ENCODE data around the gene SF3B3. TPM values are rescaled to one million over a fixed set of nuclear protein-coding genes. Genes with fewer than 3 reads are reported as not detected.
"Not testable (repeated sequence)": the region's sequence is repeated elsewhere in the genome, so short reads cannot be mapped to it uniquely, and the experiment has no call there.

SF3B3 gene
- total RNA-seq, 1 donor from 2014 or later: 463 TPM

- intact Hi-C loops (cut with micrococcal nuclease): loop anchor here (1.0 to 10.0 kb wide), 10 partner anchors 69 to 1208 kb away; partner anchors contain the start of genes AARS1, CMTR2, DDX19A and EXOSC6
- Mint-ChIP-seq H3K27ac (peak within 1 kb of the TSS; percentile 99), H3K4me3 (peak within 1 kb of the TSS; percentile 99), H3K36me3 (ENCODE audit: low read depth) (peaks cover 36% of the 10 kb centered on the region), H3K9me3 (no peaks in the 10 kb centered on the region), H3K27me3 (no peaks in the 10 kb centered on the region), H3K4me1 (peaks cover 53% of the 10 kb centered on the region)
- ChIA-PET CTCF (interaction anchor here (1.1 to 1.2 kb wide), 3 partner anchors 94 to 153 kb away, joined by 3 to 4 read pairs (median 3); no protein-coding TSS in a partner anchor), POLR2A (interaction anchor here (0.5 to 3.5 kb wide), 17 partner anchors 9 to 960 kb away, joined by 3 to 26 read pairs (median 5); partner anchors contain the start of genes AARS1, DDX19A and ST3GAL2)
- ATAC-seq (ENCODE audit: low read depth) (peak; percentile 85), DNase-seq (peak; percentile 80)
- TF ChIP-seq CTCF (IDR thresholded peaks at IDR 0.05): no peak
These were observed 407 bp upstream of the SF3B3 start, which contains the start of gene COG4 for GRCh38 chr16:70523076-70523742. COG4 (minus strand) TSS chr16:70523554; CDS start chr16:70523543, 11 bp downstream.

- ChIA-PET CTCF (interaction anchor here (0.7 to 1.7 kb wide), 3 partner anchors 16 to 155 kb away, joined by 3 to 7 read pairs (median 4); no protein-coding TSS in a partner anchor), POLR2A (interaction anchor here (0.6 to 3.5 kb wide), 9 partner anchors 24 to 835 kb away, joined by 3 to 28 read pairs (median 8); partner anchors contain the start of genes AARS1, DDX19A, DDX19B and EXOSC6)
- peak overlapping the region; percentile 99 for H3K27ac Mint-ChIP-seq
- ATAC-seq (ENCODE audit: low read depth): peak; percentile 11
- H3K4me1 Mint-ChIP-seq: peaks cover 62% of the 10 kb centered on the region
- not testable (repeated sequence) for H3K9me3 Mint-ChIP-seq, H3K27me3 Mint-ChIP-seq
- peak; percentile 30 for DNase-seq
- intact Hi-C loops (cut with micrococcal nuclease): loop anchor here (5.0 to 10.0 kb wide), 2 partner anchors 763 to 1210 kb away; partner anchors contain the start of genes CMTR2 and VPS4A
- H3K4me3 Mint-ChIP-seq: peak overlapping the region; percentile 99
- H3K36me3 Mint-ChIP-seq (ENCODE audit: low read depth): peaks cover 48% of the 10 kb centered on the region
These were observed 796 bp downstream of the SF3B3 start for GRCh38 chr16:70524399-70524825.

GRCh38 chr16:70526403-70526802, 2.8 kb downstream of the SF3B3 start:
- H3K27me3 Mint-ChIP-seq: no peaks in the 10 kb centered on the region
- ATAC-seq (ENCODE audit: low read depth): no peak
- H3K4me1 Mint-ChIP-seq: peaks cover 56% of the 10 kb centered on the region
- intact Hi-C loops (cut with micrococcal nuclease): loop anchor here (10.0 kb wide), 1 partner anchor 1212 kb away; the partner anchor contains the start of gene VPS4A
- H3K27ac Mint-ChIP-seq: peak overlapping the region; percentile 35
- H3K36me3 Mint-ChIP-seq (ENCODE audit: low read depth): peaks cover 61% of the 10 kb centered on the region
- no peak for DNase-seq
- POLR2A ChIA-PET: interaction anchor here (0.6 to 1.4 kb wide), 2 partner anchors 145 to 1102 kb away, joined by 3 to 9 read pairs; partner anchors contain the start of gene CYB5B
- CTCF ChIA-PET: no interaction called here
- peak overlapping the region; percentile 68 for H3K4me3 Mint-ChIP-seq
- no peak for TF ChIP-seq CTCF (IDR thresholded peaks at IDR 0.05)
- no peaks in the 10 kb centered on the region for H3K9me3 Mint-ChIP-seq

GRCh38 chr16:70527315-70527996, 3.8 kb downstream of the SF3B3 start:
- Mint-ChIP-seq H3K9me3 (no peaks in the 10 kb centered on the region), H3K36me3 (ENCODE audit: low read depth) (peaks cover 71% of the 10 kb centered on the region), H3K4me1 (peaks cover 50% of the 10 kb centered on the region), H3K27me3 (no peaks in the 10 kb centered on the region), H3K4me3 (no peak overlapping the region), H3K27ac (no peak overlapping the region)
- ChIA-PET POLR2A (interaction anchor here (0.7 to 1.4 kb wide), 2 partner anchors 146 to 166 kb away, joined by 3 to 4 read pairs; no protein-coding TSS in a partner anchor), CTCF (interaction anchor here (0.6 kb wide), 1 partner anchor 98 kb away, joined by 4 read pairs; no protein-coding TSS in a partner anchor)
- intact Hi-C loops (cut with micrococcal nuclease): loop anchor here (10.0 kb wide), 1 partner anchor 1213 kb away; the partner anchor contains the start of gene VPS4A
- DNase-seq (no peak), ATAC-seq (ENCODE audit: low read depth) (no peak)
- TF ChIP-seq CTCF (IDR thresholded peaks at IDR 0.05): no peak

- DNase-seq (no peak), ATAC-seq (ENCODE audit: low read depth) (no peak)
- TF ChIP-seq CTCF (IDR thresholded peaks at IDR 0.05): no peak
- CTCF ChIA-PET: interaction anchor here (0.6 to 0.7 kb wide), 2 partner anchors 13 to 1177 kb away, joined by 3 read pairs; no protein-coding TSS in a partner anchor
- Mint-ChIP-seq H3K27ac (no peak overlapping the region), H3K9me3 (no peaks in the 10 kb centered on the region), H3K4me3 (no peak overlapping the region), H3K27me3 (no peaks in the 10 kb centered on the region), H3K4me1 (peaks cover 38% of the 10 kb centered on the region), H3K36me3 (ENCODE audit: low read depth) (peaks cover 77% of the 10 kb centered on the region)
- intact Hi-C loops (cut with micrococcal nuclease): loop anchor here (10.0 kb wide), 1 partner anchor 1214 kb away; the partner anchor contains the start of gene VPS4A
- POLR2A ChIA-PET: no interaction called here
These were observed 5.6 kb downstream of the SF3B3 start for GRCh38 chr16:70529051-70529777.

GRCh38 chr16:70529954-70530353, 6.3 kb downstream of the SF3B3 start:
- H3K27ac Mint-ChIP-seq; H3K27me3 Mint-ChIP-seq; H3K4me3 Mint-ChIP-seq; ATAC-seq (ENCODE audit: low read depth); H3K9me3 Mint-ChIP-seq; CTCF ChIA-PET; DNase-seq: not testable (repeated sequence)
- peaks cover 35% of the 10 kb centered on the region for H3K4me1 Mint-ChIP-seq
- POLR2A ChIA-PET: interaction anchor here (0.5 to 0.7 kb wide), 3 partner anchors 14 to 1647 kb away, joined by 3 to 4 read pairs (median 3); no protein-coding TSS in a partner anchor
- intact Hi-C loops (cut with micrococcal nuclease): loop anchor here (10.0 kb wide), 1 partner anchor 1215 kb away; the partner anchor contains the start of gene VPS4A
- H3K36me3 Mint-ChIP-seq (ENCODE audit: low read depth): peaks cover 80% of the 10 kb centered on the region

All from activated B cell treated with CpG ODN at 0.5 μM for 24 hours (primary cell).